HG02938 (cell line): ENCODE results near the gene KDM4B.
"Not testable (repeated sequence)": the region's sequence is repeated elsewhere in the genome, so short reads cannot be mapped to it uniquely, and the experiment has no call there.

Experiments used
- ATAC-seq: cut with Tn5 transposase; IDR thresholded peaks from one replicate; pipeline ENCODE4 v1.9.1; 2021; ENCODE audit warnings: mild to moderate bottlenecking, moderate library complexity; ENCODE audit not compliant: unreplicated experiment

Gene KDM4B

DNA sequence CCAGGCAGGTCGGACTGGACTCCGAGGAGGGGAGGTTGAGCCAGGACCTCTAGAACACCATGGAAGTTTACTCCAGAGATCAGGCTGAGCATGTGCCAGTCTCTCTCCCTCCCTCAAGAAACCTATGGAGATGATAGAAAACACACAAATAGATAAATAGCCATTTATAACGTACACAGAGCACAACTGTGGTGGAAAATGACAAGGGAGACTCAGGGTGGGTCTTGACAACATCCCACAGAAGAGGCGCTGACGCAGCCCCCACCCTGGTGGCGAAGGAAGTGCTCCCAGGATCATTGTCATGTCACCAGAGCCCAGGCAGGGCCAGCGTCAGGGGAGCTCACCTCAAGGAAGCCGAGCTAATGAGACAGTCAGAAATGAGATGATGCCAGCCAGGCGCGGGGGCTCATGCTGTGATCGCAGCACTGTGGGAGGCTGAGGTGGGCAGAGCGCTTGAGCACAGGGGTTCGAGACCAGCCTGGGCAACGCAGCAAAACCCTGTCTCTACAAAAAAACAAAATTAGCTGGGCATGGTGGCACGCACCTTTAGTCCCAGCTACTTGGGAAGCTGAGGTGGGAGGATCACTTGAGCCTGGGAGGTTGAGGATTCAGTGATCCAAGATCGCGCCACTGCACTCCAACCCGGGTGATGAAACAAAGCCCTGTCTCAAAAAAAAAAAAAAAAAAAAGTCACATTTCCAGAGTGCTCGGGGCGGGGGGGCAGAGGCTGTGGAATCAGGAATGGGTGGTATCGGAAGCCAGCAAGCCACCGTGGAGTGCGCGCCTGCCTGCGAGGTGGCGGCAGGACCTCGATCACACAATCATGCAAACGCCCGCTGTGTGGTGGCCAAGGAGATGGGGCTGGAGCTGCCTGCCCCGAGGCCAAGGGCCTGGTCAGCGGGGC, 178.4 kb downstream of the KDM4B start:
- no peak for ATAC-seq

DNA sequence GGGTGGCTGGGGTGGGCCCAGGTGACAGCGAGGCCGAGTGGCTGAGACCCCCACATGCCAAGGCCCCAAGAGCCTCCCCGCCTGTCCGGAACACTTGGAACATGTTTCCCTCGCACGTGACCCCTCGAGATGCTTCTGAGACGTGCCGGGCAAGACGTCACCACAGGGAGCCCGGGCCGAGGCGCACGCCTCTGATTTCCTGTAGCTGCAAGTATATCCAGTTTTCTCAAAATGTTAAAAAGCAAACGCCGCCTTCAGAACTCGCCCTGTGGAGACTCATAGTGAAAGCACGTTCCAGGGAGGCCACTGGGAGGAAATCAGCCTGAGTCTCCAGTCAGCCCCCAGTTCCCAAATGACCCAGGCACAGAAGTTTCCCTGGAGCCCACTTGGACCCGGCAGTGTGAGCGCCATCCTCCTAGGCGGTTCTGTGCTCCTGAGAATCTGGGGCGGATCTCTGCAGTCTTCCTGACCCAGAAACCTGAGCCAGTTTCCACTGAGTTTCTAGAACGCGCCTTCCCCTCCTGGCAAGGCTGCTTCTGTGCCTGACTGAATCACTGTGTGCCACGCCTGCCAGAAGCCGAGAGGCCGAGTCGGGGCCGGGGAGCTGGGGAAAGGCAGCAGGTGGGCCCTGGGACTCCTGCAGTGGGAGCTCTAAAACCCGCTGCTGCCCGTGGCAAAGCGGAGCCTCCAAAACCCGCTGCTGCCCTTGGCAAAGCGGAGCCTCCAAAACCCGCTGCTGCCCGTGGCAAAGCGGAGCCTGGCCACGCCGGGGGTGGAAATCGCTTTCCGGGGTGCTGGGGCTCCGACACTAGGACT, 179.3 kb downstream of the KDM4B start:
- ATAC-seq = no peak

DNA sequence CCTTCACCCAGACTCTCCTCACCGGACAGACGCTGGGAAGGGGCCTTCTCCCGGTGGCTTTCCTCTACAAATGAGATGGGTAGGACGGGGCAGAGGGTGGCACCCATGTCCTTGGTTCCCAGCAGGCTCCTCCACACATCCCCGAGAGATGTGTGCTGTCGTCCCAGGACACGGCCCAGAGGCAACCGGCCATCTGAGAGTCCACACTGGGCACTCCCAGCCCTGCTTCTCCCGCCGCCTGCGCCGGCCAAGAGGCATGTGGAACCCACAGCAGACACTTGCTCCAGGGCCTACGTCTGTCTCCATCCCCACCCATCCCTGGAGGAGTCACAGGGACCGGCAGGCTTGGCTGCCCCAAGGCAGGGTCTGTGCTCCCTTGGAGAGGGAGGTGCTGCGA, 179.9 kb downstream of the KDM4B start:
- ATAC-seq = no peak

DNA sequence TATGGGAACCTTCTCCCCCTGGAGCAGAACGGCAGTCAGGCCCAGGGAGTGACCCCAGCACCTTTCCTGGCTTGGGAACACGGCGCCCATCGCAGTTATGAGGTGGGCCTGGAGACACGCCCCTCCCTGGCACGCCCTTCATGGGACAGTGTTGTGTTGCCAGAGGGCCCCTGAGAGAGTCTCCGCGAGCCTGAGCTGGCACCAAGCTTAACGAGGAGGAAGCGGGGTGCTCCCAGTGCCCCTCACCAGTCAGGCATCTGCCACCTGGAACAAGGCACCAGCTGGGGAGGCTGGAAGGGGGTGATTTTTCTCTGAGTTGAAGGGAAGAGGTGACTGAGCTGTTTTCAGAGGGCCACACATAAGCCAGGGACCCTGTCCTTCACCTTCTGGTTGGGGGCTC, 180.6 kb downstream of the KDM4B start:
- no peak for ATAC-seq

DNA sequence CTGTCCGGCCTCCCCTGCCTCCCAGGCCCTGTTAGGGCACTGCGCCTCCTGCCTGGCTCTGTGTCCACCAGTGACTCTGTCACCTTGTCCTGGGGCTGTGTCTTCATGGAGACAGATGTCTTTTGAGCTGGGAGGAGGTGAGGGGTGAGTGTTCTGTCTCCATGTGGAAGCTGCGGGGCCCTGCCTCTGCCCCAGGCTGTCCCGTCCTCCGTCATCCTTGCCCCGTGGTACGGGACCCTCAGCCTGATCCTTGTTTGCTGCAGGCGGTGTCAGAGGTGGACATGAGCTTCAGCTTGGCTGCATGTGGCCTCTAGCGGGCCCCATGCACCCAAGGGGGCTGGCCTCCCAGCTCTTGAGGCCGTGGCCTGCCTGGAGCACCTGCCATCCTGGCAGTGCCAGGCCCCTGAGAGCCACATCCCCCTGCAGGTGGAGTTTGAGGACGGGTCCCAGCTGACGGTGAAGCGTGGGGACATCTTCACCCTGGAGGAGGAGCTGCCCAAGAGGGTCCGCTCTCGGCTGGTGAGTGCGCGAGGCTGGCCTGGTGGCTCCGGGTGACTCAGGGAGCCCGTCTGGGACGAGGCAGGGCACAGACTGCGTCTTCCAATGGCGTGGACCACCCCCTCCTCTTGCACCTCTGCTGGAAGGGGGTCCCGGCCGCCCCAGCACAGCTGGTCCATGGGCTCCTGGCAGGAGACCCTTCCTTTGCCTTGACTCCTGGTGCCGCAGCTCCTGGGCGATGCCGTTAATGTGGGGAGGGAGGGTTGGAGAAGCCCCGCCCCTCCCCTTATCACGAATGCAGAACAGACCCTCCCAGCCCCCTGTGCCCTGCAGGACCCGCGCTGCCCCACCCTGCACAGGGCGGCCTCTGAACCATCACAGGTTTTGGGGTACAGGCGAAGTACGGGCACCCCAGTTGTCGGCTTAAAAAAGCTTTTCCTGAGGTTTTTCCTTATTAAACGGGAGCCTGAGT, 181.3 kb downstream of the KDM4B start:
- ATAC-seq = no peak

DNA sequence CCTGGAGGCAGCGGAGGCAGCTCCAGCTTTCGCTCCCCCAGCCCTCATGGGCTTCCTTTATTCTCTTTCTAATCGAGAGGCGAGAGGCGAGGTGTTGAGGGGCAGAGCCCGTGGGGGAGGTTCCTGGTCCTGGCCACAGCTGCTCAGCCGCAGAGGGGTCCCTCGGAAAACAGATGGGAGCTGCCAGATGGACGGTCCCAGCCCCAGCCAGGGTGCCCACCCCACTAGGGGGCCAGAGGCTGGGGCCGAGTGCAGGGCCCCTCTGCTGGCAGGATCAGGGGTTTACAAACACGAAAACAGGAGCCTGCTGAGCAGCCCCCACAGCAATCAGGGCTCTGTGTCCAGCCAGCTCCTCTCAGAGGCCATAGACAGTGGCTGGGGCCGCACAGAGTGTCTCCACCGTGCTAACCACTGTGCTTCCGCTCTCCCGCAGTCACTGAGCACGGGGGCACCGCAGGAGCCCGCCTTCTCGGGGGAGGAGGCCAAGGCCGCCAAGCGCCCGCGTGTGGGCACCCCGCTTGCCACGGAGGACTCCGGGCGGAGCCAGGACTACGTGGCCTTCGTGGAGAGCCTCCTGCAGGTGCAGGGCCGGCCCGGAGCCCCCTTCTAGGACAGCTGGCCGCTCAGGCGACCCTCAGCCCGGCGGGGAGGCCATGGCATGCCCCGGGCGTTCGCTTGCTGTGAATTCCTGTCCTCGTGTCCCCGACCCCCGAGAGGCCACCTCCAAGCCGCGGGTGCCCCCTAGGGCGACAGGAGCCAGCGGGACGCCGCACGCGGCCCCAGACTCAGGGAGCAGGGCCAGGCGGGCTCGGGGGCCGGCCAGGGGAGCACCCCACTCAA, 182.2 kb downstream of the KDM4B start:
- no peak for ATAC-seq

DNA sequence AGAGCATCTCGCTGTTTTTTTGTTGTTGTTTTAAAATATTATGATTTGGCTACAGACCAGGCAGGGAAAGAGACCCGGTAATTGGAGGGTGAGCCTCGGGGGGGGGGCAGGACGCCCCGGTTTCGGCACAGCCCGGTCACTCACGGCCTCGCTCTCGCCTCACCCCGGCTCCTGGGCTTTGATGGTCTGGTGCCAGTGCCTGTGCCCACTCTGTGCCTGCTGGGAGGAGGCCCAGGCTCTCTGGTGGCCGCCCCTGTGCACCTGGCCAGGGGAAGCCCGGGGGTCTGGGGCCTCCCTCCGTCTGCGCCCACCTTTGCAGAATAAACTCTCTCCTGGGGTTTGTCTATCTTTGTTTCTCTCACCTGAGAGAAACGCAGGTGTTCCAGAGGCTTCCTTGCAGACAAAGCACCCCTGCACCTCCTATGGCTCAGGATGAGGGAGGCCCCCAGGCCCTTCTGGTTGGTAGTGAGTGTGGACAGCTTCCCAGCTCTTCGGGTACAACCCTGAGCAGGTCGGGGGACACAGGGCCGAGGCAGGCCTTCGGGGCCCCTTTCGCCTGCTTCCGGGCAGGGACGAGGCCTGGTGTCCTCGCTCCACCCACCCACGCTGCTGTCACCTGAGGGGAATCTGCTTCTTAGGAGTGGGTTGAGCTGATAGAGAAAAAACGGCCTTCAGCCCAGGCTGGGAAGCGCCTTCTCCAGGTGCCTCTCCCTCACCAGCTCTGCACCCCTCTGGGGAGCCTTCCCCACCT, 183.3 kb downstream of the KDM4B start:
- no peak for ATAC-seq

DNA sequence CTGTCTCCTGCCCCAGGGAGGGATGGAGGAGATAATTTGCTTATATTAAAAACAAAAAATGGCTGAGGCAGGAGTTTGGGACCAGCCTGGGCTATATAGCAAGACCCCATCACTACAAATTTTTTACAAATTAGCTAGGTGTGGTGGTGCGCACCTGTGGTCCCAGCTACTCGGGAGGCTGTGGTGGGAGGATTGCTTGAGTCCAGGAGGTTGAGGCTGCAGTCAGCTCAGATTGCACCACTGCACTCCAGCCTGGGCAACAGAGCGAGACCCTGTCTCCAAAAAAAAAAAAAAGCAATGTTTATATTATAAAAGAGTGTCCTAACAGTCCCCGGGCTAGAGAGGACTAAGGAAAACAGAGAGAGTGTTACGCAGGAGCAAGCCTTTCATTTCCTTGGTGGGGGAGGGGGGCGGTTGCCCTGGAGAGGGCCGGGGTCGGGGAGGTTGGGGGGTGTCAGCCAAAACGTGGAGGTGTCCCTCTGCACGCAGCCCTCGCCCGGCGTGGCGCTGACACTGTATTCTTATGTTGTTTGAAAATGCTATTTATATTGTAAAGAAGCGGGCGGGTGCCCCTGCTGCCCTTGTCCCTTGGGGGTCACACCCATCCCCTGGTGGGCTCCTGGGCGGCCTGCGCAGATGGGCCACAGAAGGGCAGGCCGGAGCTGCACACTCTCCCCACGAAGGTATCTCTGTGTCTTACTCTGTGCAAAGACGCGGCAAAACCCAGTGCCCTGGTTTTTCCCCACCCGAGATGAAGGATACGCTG, 184.0 kb downstream of the KDM4B start:
- ATAC-seq = no peak

DNA sequence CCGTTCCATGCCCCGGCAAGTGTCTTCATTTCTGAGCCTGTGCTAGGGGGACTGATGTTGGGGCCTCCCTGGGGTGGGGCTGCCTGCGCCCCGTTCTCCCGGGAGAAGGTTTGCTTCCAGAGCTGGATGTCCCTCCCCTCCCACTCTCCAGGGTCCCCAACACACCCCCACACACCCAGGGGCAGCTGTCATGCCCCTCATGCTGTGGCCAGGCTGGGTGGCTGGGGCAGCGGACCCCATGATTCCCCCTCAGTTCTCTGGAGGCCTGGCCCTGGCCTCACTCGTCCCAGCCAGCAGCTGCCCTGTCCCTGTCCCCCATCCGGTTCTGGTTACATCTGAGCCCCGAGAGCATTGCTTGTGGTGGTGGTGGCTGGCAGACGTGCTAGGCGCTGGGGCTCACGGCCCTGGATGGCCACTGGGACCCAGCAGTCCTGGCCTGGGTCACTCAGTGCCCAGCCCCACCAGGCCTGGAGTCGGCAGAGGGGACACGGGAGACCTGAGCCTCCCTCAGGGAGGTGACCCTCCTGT, 184.8 kb downstream of the KDM4B start:
- no peak for ATAC-seq

DNA sequence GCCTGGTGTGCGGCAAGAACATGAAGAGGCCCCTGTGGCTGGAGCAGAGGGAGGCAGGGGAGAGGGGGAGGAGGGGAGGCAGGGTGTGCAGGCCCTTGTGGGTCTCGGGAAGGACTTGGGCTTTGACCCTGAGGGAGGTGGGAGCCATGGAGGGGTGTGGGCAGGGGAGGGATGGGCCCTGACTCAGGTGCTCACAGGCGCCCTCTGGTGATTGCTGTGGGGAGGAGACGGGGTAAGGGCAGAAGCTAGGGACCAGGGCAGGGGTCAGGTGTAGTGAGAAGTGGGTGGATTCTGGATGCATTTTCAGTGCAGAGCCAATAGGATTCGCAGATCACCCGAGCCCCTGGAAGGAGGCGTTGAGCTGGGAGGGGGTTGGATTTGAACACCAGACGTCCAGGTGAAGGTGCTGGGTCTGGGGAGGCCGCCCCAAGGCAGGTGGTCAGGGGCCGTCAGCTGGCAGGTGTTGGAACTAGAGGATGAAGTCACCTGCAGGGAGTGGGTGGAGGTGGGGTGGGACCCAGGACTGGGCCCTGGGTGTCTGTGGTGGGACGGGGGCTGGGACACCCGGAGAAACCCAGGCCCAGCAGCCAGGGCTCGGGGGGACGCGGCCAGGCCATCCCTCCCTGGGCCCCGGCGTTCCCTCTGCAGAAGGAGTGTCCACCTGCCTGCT, 185.4 kb downstream of the KDM4B start:
- no peak for ATAC-seq

DNA sequence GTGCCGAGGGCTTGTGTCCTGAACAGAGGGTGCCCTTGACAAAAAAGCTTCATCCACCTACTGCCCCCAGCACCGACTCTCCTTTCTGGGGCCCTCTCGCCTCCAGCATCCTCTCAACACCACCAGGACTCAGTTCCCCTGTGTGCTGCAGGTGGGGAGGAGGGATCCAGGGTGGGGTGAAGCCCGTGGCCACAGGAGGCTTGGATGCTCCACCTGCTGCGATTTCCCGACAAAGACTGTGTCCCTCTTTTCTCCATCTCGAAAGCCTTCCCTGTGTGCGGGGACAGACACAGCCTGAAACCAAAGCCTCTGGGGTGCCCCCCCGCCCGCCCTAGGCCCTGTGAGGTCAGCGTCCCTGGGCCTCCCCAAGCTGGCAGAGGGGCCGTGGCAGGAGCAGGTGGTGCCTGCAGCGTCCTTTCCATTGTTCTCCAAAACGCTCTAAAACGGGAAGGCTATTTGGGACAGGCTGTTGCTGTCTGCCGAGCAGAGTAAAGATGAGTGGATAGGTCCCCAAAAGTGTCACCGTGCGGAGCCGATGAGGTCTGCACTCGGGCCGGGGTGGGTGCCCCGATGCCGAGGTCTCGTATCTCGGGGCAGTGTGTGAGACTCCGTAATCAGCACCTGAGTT, 186.0 kb downstream of the KDM4B start:
- ATAC-seq = no peak

DNA sequence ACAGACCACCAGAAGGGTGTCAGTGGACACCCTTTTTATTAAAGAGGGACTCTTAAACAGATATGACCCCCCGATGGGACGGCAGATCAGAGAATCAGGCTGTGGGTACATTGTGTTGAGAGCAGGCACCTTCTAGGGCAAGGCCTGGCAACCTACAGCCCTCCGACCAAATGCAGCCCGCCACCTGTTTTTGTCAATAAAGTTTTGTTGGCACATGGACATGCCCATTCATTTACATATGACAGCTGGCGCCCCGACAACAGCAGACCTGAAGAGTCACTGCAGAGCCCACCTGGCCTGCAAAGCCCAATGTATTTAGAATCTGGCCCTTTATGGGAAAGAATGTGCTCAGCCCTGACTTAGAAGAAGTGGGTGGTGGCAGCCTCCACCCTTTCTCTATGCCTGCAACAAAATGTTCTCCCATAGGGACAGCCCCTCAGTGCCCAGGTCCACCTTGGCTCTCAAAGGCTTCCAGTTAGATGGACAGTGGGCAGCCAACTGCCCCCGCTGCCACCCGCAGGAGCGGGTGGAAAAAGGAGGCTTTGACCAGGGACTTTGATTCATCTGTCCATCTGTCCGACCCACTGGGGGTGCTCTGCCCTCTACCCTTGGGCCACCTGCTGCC, 186.8 kb downstream of the KDM4B start:
- ATAC-seq = no peak

DNA sequence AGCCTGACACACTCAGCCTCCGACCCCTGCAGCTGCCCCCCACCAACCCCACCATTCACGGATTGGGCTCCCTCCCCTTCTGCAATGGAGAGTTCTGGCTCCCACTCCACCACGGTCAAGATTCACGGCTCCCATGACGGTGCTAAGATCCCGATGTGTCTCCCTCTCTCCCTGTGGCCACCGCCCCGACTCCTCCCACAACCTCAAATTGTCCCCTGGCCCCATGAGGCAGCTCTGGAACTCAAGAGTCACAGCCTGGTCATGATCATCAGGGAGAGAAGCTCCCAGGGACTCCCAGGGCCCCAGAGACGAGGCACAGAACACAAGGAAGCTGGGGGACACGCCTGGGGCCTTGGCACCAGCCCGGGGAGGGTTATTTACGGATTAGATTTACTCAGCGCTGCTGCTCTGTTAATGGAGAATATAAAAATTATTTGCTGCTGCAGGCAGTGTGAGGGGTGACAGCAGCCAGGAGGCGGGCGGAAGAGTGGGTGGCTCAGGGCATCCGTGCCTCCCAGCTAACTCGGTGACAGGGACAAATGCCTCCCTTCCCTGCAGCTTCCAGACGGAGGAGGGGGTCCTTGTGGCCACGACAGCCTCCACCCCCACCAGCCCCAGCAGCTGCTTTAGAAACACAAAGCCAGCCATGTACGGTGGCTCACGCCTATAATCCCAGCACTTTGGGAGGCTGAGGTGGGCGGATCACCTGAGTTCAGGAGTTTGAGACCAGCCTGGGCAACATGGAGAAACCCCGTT, 187.5 kb downstream of the KDM4B start:
- ATAC-seq = no peak

DNA sequence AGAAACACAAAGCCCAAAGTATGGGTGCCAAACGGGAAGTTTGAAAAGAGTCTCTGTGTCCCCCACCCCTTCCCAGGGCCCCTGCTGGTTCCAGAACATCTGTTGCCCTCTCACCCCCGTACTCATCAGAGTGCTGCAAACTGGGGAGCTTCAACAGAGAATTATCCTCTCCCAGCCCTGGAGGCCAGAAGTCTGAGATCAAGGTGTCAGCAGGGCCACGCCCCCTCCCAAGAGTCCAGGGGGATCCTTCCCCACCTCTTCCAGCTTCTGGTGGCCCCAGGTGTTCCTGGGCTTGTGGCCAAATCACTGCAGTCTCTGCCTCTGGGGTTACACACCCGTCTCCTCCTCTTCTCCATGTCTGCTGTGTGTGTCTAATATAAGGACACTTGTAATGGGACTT, 188.3 kb downstream of the KDM4B start:
- ATAC-seq = no peak

DNA sequence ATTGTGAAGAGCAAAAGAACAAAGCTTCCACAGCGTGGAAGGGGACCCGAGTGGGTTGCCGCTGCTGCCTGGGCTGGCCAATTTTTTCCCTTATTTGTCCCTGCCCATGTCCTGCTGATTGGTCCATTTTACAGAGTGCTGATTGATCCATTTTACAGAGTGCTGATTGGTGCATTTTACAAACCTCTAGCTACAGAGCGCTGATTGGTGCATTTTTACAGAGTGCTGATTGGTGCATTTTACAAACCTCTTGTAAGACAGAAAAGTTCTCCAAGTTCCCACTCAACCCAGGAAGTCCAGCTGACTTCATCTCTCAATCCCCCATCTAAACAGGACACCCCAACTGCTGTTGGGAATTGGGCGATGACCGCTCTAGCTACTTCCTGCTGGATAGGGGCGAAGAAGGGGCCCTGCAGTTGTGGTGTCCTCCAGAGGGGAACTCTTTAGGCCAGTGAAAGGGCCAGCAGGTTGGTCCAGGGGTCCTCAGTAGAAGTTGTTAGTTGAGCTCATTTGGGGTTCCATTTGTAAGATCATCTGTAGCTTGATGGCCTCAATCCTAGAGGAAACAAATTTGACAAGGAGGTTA, 189.7 kb downstream of the KDM4B start:
- ATAC-seq = not testable (repeated sequence)
